GM18873 (cell line): Measurements from ENCODE around the gene KDM4D.
"Not testable (repeated sequence)": the region's sequence is repeated elsewhere in the genome, so short reads cannot be mapped to it uniquely, and the experiment has no call there.

ENCODE experiments used
- ATAC-seq: cut with Tn5 transposase; IDR thresholded peaks from one replicate; pipeline ENCODE4 v1.9.1; 2021; ENCODE audit warnings: mild to moderate bottlenecking, moderate library complexity, moderate number of reproducible peaks; ENCODE audit not compliant: unreplicated experiment, low FRiP score

Gene KDM4D

GRCh38 chr11:95025594-95025993 lies 52.1 kb downstream of the KDM4D start:
- not testable (repeated sequence) for ATAC-seq

- no peak for ATAC-seq
Measured at GRCh38 chr11:95028357-95028756, 54.8 kb downstream of the KDM4D start.

- ATAC-seq: no peak
Measured at GRCh38 chr11:95033051-95033450, 59.5 kb downstream of the KDM4D start.

GRCh38 chr11:95035316-95035715 lies 61.8 kb downstream of the KDM4D start:
- no peak for ATAC-seq

- ATAC-seq: not testable (repeated sequence)
Measured at GRCh38 chr11:95037356-95038035, 64.0 kb downstream of the KDM4D start.

- no peak for ATAC-seq
Measured at GRCh38 chr11:95042239-95042638, 68.7 kb downstream of the KDM4D start.

GRCh38 chr11:95042906-95043305 lies 69.4 kb downstream of the KDM4D start:
- ATAC-seq: no peak

- no peak for ATAC-seq
Measured at GRCh38 chr11:95044010-95044409, 70.5 kb downstream of the KDM4D start.

- ATAC-seq: no peak
Measured at GRCh38 chr11:95045812-95046211, 72.3 kb downstream of the KDM4D start.
